ENCODE results near the gene GPR160. TPM values are rescaled to one million over a fixed set of nuclear protein-coding genes. Genes with fewer than 3 reads are reported as not detected.

Gene GPR160
- total and polyA plus RNA-seq, 10 of the 15 experiments (the other 5 are each of a cell fraction or from before 2014, with no cell fraction given), result 1.2 to 57.7 (median 30.9) TPM

DNA sequence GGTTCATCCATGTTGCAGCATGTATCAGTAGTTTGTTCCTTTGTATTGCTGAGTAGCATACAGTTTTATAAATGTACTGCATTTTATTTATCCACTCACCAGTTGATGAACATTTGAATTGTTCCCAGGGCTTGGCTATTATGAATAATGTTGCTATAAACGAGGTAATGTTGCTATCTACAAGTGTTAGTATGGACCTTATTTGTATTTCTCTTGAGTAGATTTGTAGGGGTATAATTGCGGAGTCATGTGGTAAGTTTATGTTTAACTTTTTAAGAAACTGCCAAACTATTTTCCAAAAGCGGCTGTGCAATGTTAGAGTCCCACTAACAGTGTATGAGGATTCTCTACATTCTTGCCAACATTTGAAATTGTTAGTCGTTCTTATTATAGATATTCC, 13.0 kb downstream of the GPR160 start (continued):
- no peak for TF ChIP-seq REST (IDR thresholded peaks at IDR 0.05; ENCODE audit: low read depth, low read length)

DNA sequence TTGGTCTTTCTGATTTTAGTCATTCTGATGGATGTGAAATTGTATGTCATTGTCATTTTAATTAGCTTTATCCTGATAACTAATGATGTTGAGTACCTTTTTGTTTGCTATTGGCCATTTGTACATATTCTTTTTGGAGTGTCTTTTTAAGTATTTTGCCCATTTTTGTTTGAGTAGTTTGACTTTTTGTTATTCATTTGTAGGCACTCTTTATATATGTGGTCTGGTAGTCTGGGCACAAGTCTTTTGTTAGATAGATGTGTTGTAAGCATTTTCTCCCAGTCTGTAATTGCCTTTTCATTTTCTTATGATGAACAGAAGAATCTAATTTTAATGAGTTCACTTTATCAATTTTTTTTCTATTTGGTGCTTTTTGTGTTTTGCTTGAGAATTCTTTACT, 14.6 kb downstream of the GPR160 start:
- Histone ChIP-seq H3K79me2 (ENCODE audit: control insufficient read depth, insufficient read depth, low read length) (peaks cover 69% of the 10 kb centered on the region), H3K27me3 (replicated peaks in 1 of 2; ENCODE audit: control insufficient read depth in 2 of 2, insufficient read depth in 2 of 2, low read length in 1 of 2) (peaks cover 0 to 3% of the 10 kb centered on the region in 2 experiments; a peak in 2 of 4 replicates), H3K9ac (ENCODE audit: control insufficient read depth, insufficient read depth, low read length) (no peak overlapping the region), H3K4me3 (no peak overlapping the region), H3K4me1 (ENCODE audit: control insufficient read depth, insufficient read depth, low read length) (peaks cover 26% of the 10 kb centered on the region), H3K4me2 (ENCODE audit: control insufficient read depth, insufficient read depth) (no peak overlapping the region), H3K27ac (ENCODE audit: control insufficient read depth, insufficient read depth) (no peak overlapping the region), H2AFZ (ENCODE audit: control insufficient read depth, low read depth, low read length) (no peak overlapping the region), H4K20me1 (ENCODE audit: control insufficient read depth, insufficient read depth) (no peaks in the 10 kb centered on the region), H3K9me3 (replicated peaks; ENCODE audit: control insufficient read depth, insufficient read depth, low read length) (peaks cover 3% of the 10 kb centered on the region), H3K36me3 (ENCODE audit: control insufficient read depth in 2 of 2, insufficient read depth in 2 of 2, low read length in 1 of 2) (peaks cover 0 to 16% of the 10 kb centered on the region in 2 experiments; a peak in 1 of 4 replicates)
- ChIA-PET POLR2A (no interaction called here), RAD21 (ENCODE audit: unreplicated experiment) (interaction anchor here (1.0 kb wide), 1 partner anchor 102 kb away, joined by 3 read pairs; no protein-coding TSS in a partner anchor), CTCF (interaction anchor here (0.6 to 4.6 kb wide), 10 partner anchors 18 to 289 kb away, joined by 3 to 65 read pairs (median 4); no protein-coding TSS in a partner anchor), SMC1A (ENCODE audit: uncharacterized antibody, unreplicated experiment) (interaction anchor here (0.9 to 2.6 kb wide), 6 partner anchors 7 to 190 kb away, joined by 3 to 16 read pairs (median 6); partner anchors contain the start of gene SEC62)
- no TSS peak for BruUV-seq (replicated peaks)
- TF ChIP-seq TAF1 (IDR thresholded peaks at IDR 0.05; ENCODE audit: borderline replicate concordance, low read depth, low read length) (no peak), KDM1A (IDR thresholded peaks at IDR 0.05; ENCODE audit: borderline replicate concordance) (no peak), RAD51 (IDR thresholded peaks at IDR 0.05) (no peak), STAT3 (IDR thresholded peaks at IDR 0.05; ENCODE audit: low read depth, low read length) (no peak), NR2F1 (conservative IDR thresholded peaks at IDR 0.05) (no peak), SMAD1 (IDR thresholded peaks at IDR 0.05; ENCODE audit: low read depth, partially characterized antibody) (no peak), ZZZ3 (IDR thresholded peaks at IDR 0.05; ENCODE audit: control insufficient read depth, insufficient read length, low read depth) (no peak)
- TF ChIP-seq, protein P1, sequence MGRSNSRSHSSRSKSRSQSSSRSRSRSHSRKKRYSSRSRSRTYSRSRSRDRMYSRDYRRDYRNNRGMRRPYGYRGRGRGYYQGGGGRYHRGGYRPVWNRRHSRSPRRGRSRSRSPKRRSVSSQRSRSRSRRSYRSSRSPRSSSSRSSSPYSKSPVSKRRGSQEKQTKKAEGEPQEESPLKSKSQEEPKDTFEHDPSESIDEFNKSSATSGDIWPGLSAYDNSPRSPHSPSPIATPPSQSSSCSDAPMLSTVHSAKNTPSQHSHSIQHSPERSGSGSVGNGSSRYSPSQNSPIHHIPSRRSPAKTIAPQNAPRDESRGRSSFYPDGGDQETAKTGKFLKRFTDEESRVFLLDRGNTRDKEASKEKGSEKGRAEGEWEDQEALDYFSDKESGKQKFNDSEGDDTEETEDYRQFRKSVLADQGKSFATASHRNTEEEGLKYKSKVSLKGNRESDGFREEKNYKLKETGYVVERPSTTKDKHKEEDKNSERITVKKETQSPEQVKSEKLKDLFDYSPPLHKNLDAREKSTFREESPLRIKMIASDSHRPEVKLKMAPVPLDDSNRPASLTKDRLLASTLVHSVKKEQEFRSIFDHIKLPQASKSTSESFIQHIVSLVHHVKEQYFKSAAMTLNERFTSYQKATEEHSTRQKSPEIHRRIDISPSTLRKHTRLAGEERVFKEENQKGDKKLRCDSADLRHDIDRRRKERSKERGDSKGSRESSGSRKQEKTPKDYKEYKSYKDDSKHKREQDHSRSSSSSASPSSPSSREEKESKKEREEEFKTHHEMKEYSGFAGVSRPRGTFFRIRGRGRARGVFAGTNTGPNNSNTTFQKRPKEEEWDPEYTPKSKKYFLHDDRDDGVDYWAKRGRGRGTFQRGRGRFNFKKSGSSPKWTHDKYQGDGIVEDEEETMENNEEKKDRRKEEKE (IDR thresholded peaks at IDR 0.05), result no peak
- intact Hi-C loops (cut with micrococcal nuclease; ENCODE audit: unreplicated experiment) (loop anchor here (5.0 kb wide), 1 partner anchor 290 kb away; no protein-coding TSS in a partner anchor), in situ Hi-C loops (cut with MboI) (loop anchor here (10.0 kb wide), 2 partner anchors 188 to 582 kb away; partner anchors contain the start of gene LRRC31)
- no peak for DNase-seq (ENCODE audit: low read depth, low spot score)
- no peak for FAIRE-seq
- no peak for ATAC-seq
